GM20000 (cell line): Measurements from ENCODE around the gene EPSTI1.

Experiments used
- DNase-seq: peaks from one replicate; pipeline ENCODE4 v3.0.0; 2012; ENCODE audit warnings: low spot score
- TF ChIP-seq, protein P1 (sequence below): IDR thresholded peaks from 2 replicates; pipeline ENCODE4 v1.5.1; 2012; ENCODE audit warnings: mild to moderate bottlenecking, control low read depth; ENCODE audit errors: extremely low read depth, missing control alignments

EPSTI1 gene

DNA sequence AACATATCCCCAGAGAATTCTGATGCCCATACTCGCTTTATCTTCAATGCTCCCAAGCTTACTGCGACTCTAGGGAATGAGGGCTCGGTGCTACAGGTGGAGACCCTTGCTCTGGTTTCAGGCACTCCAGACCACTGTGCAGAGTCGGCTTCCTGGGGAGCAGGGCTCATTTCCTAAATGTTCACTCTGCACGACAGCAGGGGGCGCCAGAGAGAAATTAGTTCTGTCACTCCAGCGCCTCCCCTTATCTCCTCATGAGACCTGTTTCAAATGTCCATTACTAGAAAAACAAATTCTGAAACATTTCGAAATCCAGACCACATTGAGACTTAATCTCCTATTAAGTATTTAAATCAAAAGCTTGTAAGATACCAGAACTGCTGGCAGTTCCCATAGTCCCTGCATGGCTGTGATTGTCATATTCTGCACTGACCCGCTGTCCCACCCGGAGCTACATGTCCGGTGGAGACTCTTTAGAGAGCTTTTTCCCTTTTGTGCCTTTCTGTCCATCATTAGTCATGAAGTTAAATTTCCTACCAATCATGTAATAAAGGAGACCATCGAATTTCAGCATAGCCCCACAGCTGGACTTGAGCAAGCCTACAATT is 22.4 kb downstream of the EPSTI1 start:
- TF ChIP-seq, protein P1, sequence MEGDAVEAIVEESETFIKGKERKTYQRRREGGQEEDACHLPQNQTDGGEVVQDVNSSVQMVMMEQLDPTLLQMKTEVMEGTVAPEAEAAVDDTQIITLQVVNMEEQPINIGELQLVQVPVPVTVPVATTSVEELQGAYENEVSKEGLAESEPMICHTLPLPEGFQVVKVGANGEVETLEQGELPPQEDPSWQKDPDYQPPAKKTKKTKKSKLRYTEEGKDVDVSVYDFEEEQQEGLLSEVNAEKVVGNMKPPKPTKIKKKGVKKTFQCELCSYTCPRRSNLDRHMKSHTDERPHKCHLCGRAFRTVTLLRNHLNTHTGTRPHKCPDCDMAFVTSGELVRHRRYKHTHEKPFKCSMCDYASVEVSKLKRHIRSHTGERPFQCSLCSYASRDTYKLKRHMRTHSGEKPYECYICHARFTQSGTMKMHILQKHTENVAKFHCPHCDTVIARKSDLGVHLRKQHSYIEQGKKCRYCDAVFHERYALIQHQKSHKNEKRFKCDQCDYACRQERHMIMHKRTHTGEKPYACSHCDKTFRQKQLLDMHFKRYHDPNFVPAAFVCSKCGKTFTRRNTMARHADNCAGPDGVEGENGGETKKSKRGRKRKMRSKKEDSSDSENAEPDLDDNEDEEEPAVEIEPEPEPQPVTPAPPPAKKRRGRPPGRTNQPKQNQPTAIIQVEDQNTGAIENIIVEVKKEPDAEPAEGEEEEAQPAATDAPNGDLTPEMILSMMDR = peak; percentile 79

DNA sequence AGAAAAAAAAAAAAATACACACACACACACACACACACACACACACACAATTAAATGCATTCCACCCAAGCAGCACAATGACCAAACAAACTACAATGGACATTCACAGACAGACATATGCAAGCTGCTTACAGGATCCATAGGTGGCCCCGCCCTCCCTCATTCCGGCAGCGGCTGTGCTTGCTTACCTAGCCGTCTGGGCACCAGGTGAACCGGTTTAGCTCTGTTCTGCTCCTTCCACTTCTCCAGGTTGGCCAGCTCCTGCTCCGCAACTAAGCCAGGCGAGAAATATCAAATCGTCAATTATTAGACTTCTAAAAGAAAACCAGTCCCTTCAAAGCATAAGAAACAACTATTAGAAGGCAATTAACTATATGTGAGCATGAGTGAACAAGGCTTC is 23.1 kb downstream of the EPSTI1 start:
- TF ChIP-seq, protein P1 = no peak
- no peak for DNase-seq

More for the DNA sequence above, 22.4 kb downstream of the EPSTI1 start:
- peak; percentile 72 for DNase-seq

DNA sequence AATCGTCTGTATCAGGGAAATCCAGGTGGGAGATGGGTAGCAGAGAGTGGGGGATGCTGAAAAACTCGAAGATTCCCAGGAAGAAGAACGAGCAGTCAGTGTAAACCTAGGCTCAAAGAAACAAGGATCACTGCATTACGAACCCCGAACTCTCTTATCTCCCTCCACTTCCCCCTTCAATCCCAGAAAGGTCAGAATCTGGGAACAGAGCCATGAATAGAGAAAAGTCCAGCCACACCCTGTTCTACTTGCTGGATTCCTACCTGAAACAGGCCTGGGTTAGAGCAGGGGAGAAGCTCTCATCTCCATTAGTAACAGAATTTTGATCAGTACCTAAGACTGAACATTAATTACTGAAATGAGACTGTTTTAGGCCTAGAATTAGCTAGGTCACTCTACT is 24.4 kb downstream of the EPSTI1 start:
- TF ChIP-seq, protein P1 = no peak
- no peak for DNase-seq

DNA sequence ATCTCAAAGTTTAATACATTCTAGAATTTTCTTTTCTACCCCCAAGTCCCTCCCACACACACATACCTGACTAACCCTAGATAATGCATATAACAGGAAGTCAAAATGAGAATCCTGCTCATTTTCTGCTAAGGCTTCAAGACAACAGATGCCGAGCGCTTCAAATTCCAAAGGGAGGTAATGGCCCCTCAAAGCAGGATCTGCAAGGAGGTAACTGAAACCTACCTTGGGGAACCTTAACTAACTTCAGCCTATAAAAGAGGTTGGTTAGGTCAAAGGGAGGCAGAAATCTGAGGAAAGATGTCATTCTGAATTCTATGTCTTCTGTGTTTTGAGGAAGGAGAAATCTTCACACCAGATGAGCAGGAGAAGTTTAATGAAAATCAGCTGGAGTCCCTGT is 26.8 kb downstream of the EPSTI1 start:
- no peak for DNase-seq
- TF ChIP-seq, protein P1 = no peak

DNA sequence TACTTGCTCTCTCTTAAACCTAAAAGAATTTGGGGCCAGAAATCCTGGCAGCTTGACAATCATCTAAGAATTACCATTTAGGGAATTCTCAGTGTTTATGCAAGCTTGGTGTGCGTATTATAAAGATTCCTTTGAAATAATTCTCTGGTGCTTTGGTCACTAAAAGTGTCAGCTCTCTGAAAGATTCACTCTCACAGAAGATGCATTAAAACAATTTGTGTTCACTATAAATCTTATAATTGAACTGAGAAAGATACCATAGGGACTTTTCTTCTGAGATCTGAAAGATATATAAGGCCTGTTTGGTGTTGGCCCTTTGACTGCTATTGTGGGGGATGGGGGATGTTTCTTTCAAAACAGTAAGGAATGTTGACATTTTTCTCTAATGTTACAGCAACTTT is 27.3 kb downstream of the EPSTI1 start:
- TF ChIP-seq, protein P1 = no peak
- no peak for DNase-seq

DNA sequence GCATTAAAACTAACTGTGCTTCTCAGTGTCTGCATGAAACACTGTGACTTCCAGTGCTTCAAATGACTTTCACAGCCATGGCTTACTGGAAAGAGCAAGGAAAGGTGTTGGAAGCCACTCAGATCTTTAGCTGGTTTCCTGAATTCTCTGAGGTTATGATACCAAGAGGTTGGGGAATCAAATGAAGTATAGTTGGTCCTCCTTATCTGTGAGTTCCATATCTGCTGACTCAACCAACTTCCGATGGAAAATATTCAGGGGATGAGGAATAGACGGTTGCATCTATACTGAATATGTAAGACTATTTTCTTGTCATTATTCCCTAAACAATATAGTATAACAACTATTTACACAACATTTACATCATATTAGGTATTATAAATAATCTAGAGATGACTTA is 32.4 kb downstream of the EPSTI1 start:
- DNase-seq = no peak
- TF ChIP-seq, protein P1 = no peak

DNA sequence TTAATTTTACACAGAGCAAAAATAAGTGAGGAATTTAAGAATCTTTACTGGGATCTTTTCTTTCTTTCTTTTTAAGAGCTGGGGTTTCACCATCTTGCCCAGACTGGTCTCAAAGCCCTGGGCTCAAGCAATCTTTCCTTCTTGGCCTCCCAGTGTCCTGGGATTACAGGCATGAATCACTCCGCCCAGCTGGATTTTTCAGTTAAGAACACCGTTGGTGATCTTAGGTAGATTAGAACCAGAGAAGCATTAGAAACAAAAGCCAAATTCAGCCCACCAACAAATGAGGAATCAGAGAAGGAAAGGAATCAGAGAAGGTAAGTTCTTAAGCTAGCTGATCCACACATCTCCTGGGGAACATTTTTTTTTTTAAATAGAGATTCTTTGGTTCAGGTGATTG is 34.2 kb downstream of the EPSTI1 start:
- no peak for DNase-seq
- TF ChIP-seq, protein P1 = no peak
